HEK293 (cell line): ENCODE data around the gene RBBP8NL.

Experiments
- ATF2 ChIP-seq: fragments of 450-650 bp; formaldehyde crosslinking; IDR thresholded peaks from 2 replicates; pipeline ENCODE4 v1.5.1; 2016; ENCODE audit warnings: missing biosample characterization, missing genetic modification characterization, low read depth
- CTCF ChIP-seq: fragments of 450-650 bp; formaldehyde crosslinking; IDR thresholded peaks from 2 replicates; pipeline ENCODE4 v1.5.1; 2016; ENCODE audit warnings: missing biosample characterization, missing genetic modification characterization
- ELK4 ChIP-seq: IDR thresholded peaks from 2 replicates; pipeline ENCODE4 v1.6.1; 2011; ENCODE audit warnings: mild to moderate bottlenecking, low read depth, low read length, borderline replicate concordance
- HOXA7 ChIP-seq: sonication (generic); formaldehyde crosslinking; IDR thresholded peaks from 2 replicates; pipeline ENCODE4 v1.8.1; 2022; ENCODE audit warnings: missing genetic modification reagents, borderline replicate concordance
- MYNN ChIP-seq: fragments of 450-650 bp; formaldehyde crosslinking; IDR thresholded peaks from 2 replicates; pipeline ENCODE4 v1.5.1; 2016; ENCODE audit warnings: missing biosample characterization, missing genetic modification characterization, borderline replicate concordance
- MZF1 ChIP-seq: fragments of 450-650 bp; formaldehyde crosslinking; IDR thresholded peaks from 2 replicates; pipeline ENCODE4 v1.5.1; 2017; ENCODE audit warnings: missing biosample characterization, missing genetic modification characterization, borderline replicate concordance
- PRDM10 ChIP-seq: fragments of 450-650 bp; formaldehyde crosslinking; IDR thresholded peaks from 2 replicates; pipeline ENCODE4 v1.5.1; 2016; ENCODE audit warnings: missing biosample characterization, missing genetic modification characterization
- RBAK ChIP-seq: fragments of 450-650 bp; formaldehyde crosslinking; IDR thresholded peaks from 2 replicates; pipeline ENCODE4 v1.5.1; 2016; ENCODE audit warnings: missing biosample characterization, missing genetic modification characterization
- REST ChIP-seq: fragments of 450-650 bp; formaldehyde crosslinking; IDR thresholded peaks from 2 replicates; pipeline ENCODE4 v1.5.1; 2016; ENCODE audit warnings: missing biosample characterization, missing genetic modification characterization
- SETDB1 ChIP-seq: IDR thresholded peaks from one replicate; pipeline ENCODE4 v1.6.1; 2017; ENCODE audit warnings: mild to moderate bottlenecking, low read length, moderate library complexity, mixed read lengths; ENCODE audit not compliant: insufficient read length
- ZNF501 ChIP-seq: fragments of 450-650 bp; formaldehyde crosslinking; IDR thresholded peaks from 2 replicates; pipeline ENCODE4 v1.5.1; 2016; ENCODE audit warnings: missing biosample characterization, missing genetic modification characterization
- ZNF621 ChIP-seq: fragments of 450-650 bp; formaldehyde crosslinking; IDR thresholded peaks from 2 replicates; pipeline ENCODE4 v1.5.1; 2017; ENCODE audit warnings: missing biosample characterization, missing genetic modification characterization
- ZNF747 ChIP-seq: fragments of 450-650 bp; formaldehyde crosslinking; IDR thresholded peaks from 2 replicates; pipeline ENCODE4 v1.5.1; 2016; ENCODE audit warnings: missing biosample characterization, missing genetic modification characterization
- ZNF792 ChIP-seq: fragments of 450-650 bp; formaldehyde crosslinking; IDR thresholded peaks from 2 replicates; pipeline ENCODE4 v1.5.1; 2016; ENCODE audit warnings: missing biosample characterization, missing genetic modification characterization

- TF ChIP-seq CTCF (tag by site-specific recombination) (no peak), MZF1 (tag by site-specific recombination) (no peak), REST (tag by site-specific recombination) (no peak), ZNF792 (tag by site-specific recombination) (no peak), ATF2 (tag by site-specific recombination) (no peak), ZNF621 (tag by site-specific recombination) (no peak), HOXA7 (CRISPR knock-in tag) (no peak), MYNN (tag by site-specific recombination) (no peak), ELK4 (no peak), ZNF501 (tag by site-specific recombination) (no peak), PRDM10 (tag by site-specific recombination) (no peak), RBAK (no peak), ZNF747 (no peak), SETDB1 (no peak)
Observed at GRCh38 chr20:62446481-62446880, 19.1 kb upstream of the RBBP8NL start.
